Stimulated activated CD4-positive, alpha-beta T cell treated with anti-CD3 and anti-CD28 coated beads, Interleukin-1b, Interleukin-23, amount 100 ng/mL, for 24 hours (primary cell): ENCODE data around the gene FAM124A.

Experiments used
- DNase-seq, 4 experiments: peaks; one replicate each; pipeline ENCODE4 v3.0.0-alpha.2; 2020; ENCODE audit warnings: low read depth in 4 of 4, low spot score in 1 of 4

FAM124A gene

GRCh38 chr13:51303882-51304281 lies 81.7 kb downstream of the FAM124A start:
- no peak for DNase-seq

- DNase-seq: no peak
These were observed 83.2 kb downstream of the FAM124A start for GRCh38 chr13:51305271-51305967.

GRCh38 chr13:51308781-51309180 lies 86.6 kb downstream of the FAM124A start:
- DNase-seq: no peak

- DNase-seq: no peak
These were observed 89.0 kb downstream of the FAM124A start for GRCh38 chr13:51311231-51311630.

GRCh38 chr13:51311957-51312520 lies 89.8 kb downstream of the FAM124A start:
- DNase-seq: no peak

- DNase-seq: no peak
These were observed 91.4 kb downstream of the FAM124A start for GRCh38 chr13:51313619-51314018.

GRCh38 chr13:51317262-51317661 lies 95.1 kb downstream of the FAM124A start:
- no peak for DNase-seq

GRCh38 chr13:51318015-51318414 lies 95.8 kb downstream of the FAM124A start:
- no peak for DNase-seq

GRCh38 chr13:51318876-51319275 lies 96.7 kb downstream of the FAM124A start:
- no peak for DNase-seq

GRCh38 chr13:51321836-51322235 lies 99.6 kb downstream of the FAM124A start:
- no peak for DNase-seq

- DNase-seq: no peak
These were observed 100.6 kb downstream of the FAM124A start for GRCh38 chr13:51322826-51323225.

GRCh38 chr13:51323824-51324511 lies 101.8 kb downstream of the FAM124A start:
- DNase-seq: no peak

- no peak for DNase-seq
These were observed 102.7 kb downstream of the FAM124A start for GRCh38 chr13:51324714-51325420.

GRCh38 chr13:51325837-51326236 lies 103.6 kb downstream of the FAM124A start:
- no peak for DNase-seq

GRCh38 chr13:51326777-51327176 lies 104.6 kb downstream of the FAM124A start:
- no peak for DNase-seq

GRCh38 chr13:51327961-51328360 lies 105.8 kb downstream of the FAM124A start:
- no peak for DNase-seq

- no peak for DNase-seq
These were observed 106.3 kb downstream of the FAM124A start for GRCh38 chr13:51328488-51328887.

GRCh38 chr13:51329606-51330005 lies 107.4 kb downstream of the FAM124A start:
- DNase-seq: no peak

GRCh38 chr13:51330791-51331190 lies 108.6 kb downstream of the FAM124A start:
- no peak for DNase-seq

GRCh38 chr13:51331354-51331861 lies 109.2 kb downstream of the FAM124A start:
- DNase-seq: no peak

- no peak for DNase-seq
These were observed 110.6 kb downstream of the FAM124A start for GRCh38 chr13:51332566-51333361.
